Activated naive CD8-positive, alpha-beta T cell treated with anti-CD3 and anti-CD28 coated beads, Interleukin-2, amount 10 ng/mL, durations not matched to agents 7 days and 5 days (primary cell): Measurements from ENCODE around the gene OR6C76. TPM values are rescaled to one million over a fixed set of nuclear protein-coding genes. Genes with fewer than 3 reads are reported as not detected.
"Not testable (repeated sequence)": the region's sequence is repeated elsewhere in the genome, so short reads cannot be mapped to it uniquely, and the experiment has no call there.

Experiments
- ATAC-seq: fragments of 150-1000 bp; cut with Tn5 transposase; one replicate; pipeline ENCODE4 v1.10.0; 2021; ENCODE audit warnings: low read depth, moderate library complexity
- POLR2A ChIA-PET: fragments of 350-600 bp; sonication (Branson Sonifier 250); formaldehyde crosslinking; loops from one replicate; lab custom pipeline; 2021; ENCODE audit warnings: antibody characterized with exemption; lab: Charles Lee
- DNase-seq: peaks from one replicate; pipeline ENCODE4 v3.0.0; 2021
- H3K27ac Mint-ChIP-seq: one replicate; pipeline ENCODE4 v1.8.0; 2022; ENCODE audit warnings: mild to moderate bottlenecking, mixed read lengths
- H3K27me3 Mint-ChIP-seq: one replicate; pipeline ENCODE4 v1.8.0; 2022; ENCODE audit warnings: mild to moderate bottlenecking, moderate library complexity, mixed read lengths
- H3K36me3 Mint-ChIP-seq: one replicate; pipeline ENCODE4 v1.8.0; 2021; ENCODE audit warnings: mild to moderate bottlenecking, mixed read lengths
- H3K4me1 Mint-ChIP-seq: one replicate; pipeline ENCODE4 v1.8.0; 2021; ENCODE audit warnings: mixed read lengths
- H3K4me3 Mint-ChIP-seq: one replicate; pipeline ENCODE4 v1.8.0; 2022; ENCODE audit warnings: mild to moderate bottlenecking, moderate library complexity, mixed read lengths
- H3K9me3 Mint-ChIP-seq: one replicate; pipeline ENCODE4 v1.8.0; 2021; ENCODE audit warnings: mixed read lengths
- total RNA-seq, 2 experiments: library from RNA; stranded (reverse); gene quantifications; one replicate each; pipeline ENCODE4 v1.2.3, GENCODE V29; 2021

Gene OR6C76
- total RNA-seq = not detected

DNA sequence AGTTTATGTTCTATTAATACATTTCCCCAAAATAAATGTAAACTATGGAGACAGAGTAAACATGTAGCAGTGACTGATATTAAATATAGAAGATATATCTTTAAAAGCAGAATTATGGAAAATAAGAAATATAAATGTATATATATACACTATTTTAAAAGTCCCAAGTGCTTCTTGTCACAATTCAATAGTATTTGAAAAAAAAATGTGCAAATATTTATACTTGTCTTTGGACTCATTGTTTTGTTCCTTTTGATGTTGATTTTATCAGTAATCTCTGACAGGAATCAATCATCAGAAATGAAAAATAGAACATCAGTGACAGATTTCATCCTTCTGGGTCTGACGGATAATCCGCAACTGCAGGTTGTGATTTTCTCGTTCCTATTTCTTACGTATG, at the start of gene OR6C76:
TSS of gene OR6C76 (plus strand) at position 301 of the 400 bp plus-strand sequence. CDS start at position 301, 0 bp downstream.
- ATAC-seq = no peak
- H3K4me1 Mint-ChIP-seq = no peaks in the 10 kb centered on the region
- peaks cover 12% of the 10 kb centered on the region for H3K27me3 Mint-ChIP-seq
- no peak within 1 kb of the TSS for H3K27ac Mint-ChIP-seq
- no peak within 1 kb of the TSS for H3K4me3 Mint-ChIP-seq
- no peaks in the 10 kb centered on the region for H3K9me3 Mint-ChIP-seq
- DNase-seq = no peak
- H3K36me3 Mint-ChIP-seq = no peaks in the 10 kb centered on the region
- POLR2A ChIA-PET = no interaction called here

- POLR2A ChIA-PET = no interaction called here
- H3K4me3 Mint-ChIP-seq = no peak overlapping the region
- peaks cover 9% of the 10 kb centered on the region for H3K27me3 Mint-ChIP-seq
- ATAC-seq = no peak
- no peaks in the 10 kb centered on the region for H3K36me3 Mint-ChIP-seq
- no peak overlapping the region for H3K27ac Mint-ChIP-seq
- no peaks in the 10 kb centered on the region for H3K9me3 Mint-ChIP-seq
- DNase-seq = no peak
- no peaks in the 10 kb centered on the region for H3K4me1 Mint-ChIP-seq
These were observed 40.2 kb upstream of the OR6C76 start for GRCh38 chr12:55385891-55386290.

- Mint-ChIP-seq H3K4me3 (no peak overlapping the region), H3K36me3 (no peaks in the 10 kb centered on the region), H3K4me1 (no peaks in the 10 kb centered on the region), H3K27ac (no peak overlapping the region), H3K9me3 (no peaks in the 10 kb centered on the region), H3K27me3 (peaks cover 16% of the 10 kb centered on the region)
- POLR2A ChIA-PET = no interaction called here
- no peak for DNase-seq
- no peak for ATAC-seq
These were observed 33.8 kb upstream of the OR6C76 start for GRCh38 chr12:55392032-55392795.

DNA sequence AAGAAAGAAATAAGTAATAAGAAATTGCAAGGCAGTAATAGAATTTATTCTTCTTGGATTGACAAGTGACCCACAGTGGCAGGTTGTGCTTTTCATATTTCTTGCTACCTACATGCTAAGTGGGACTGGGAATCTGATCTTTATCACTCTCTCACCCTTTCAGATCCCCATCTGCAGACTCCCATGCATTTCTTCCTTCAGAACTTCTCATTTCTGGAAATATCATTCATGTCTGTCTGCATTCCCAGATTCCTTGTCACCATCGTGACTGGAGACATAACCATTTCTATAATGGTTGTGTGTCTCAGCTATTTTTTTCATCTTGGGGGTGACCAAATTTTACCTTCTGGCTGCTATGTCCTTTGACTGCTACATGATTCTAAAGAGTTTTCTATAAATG, 29.7 kb upstream of the OR6C76 start:
- no peaks in the 10 kb centered on the region for H3K4me1 Mint-ChIP-seq
- ATAC-seq = no peak
- no peaks in the 10 kb centered on the region for H3K9me3 Mint-ChIP-seq
- H3K4me3 Mint-ChIP-seq = no peak overlapping the region
- no peak overlapping the region for H3K27ac Mint-ChIP-seq
- DNase-seq = no peak
- H3K27me3 Mint-ChIP-seq = peaks cover 29% of the 10 kb centered on the region
- POLR2A ChIA-PET = no interaction called here
- H3K36me3 Mint-ChIP-seq = no peaks in the 10 kb centered on the region

GRCh38 chr12:55400229-55400628, 25.8 kb upstream of the OR6C76 start, which contains the start of gene OR6C65:
TSS of gene OR6C65 (plus strand) at chr12:55400529. CDS start at chr12:55400529, 0 bp downstream.
- Mint-ChIP-seq H3K4me3 (no peak within 1 kb of the TSS), H3K27me3 (peaks cover 26% of the 10 kb centered on the region), H3K36me3 (no peaks in the 10 kb centered on the region), H3K9me3 (no peaks in the 10 kb centered on the region), H3K27ac (no peak within 1 kb of the TSS), H3K4me1 (no peaks in the 10 kb centered on the region)
- DNase-seq = no peak
- POLR2A ChIA-PET = no interaction called here
- ATAC-seq = no peak

DNA sequence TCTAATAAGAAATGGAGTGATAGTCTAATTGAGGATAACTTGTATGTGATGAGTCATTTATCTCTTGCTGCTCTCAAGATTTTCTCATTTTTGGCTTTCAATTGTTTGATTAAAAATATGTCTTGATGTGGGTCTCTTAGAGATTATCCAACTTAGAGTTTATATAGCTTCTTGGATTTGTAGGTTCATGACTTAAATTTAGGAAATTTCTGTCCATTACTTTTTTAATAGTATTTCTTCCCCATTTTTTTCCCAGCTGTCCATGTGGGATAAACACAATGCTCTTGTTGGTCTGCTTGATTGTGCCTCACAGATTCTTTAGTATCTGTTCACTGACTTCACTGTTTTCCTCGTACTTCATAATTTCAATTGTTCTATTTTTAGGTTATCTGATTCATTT, 18.2 kb upstream of the OR6C76 start:
- Mint-ChIP-seq H3K27ac (no peak overlapping the region), H3K27me3 (peaks cover 19% of the 10 kb centered on the region), H3K36me3 (no peaks in the 10 kb centered on the region), H3K4me1 (no peaks in the 10 kb centered on the region), H3K4me3 (no peak overlapping the region), H3K9me3 (no peaks in the 10 kb centered on the region)
- no peak for DNase-seq
- POLR2A ChIA-PET = no interaction called here
- ATAC-seq = no peak

GRCh38 chr12:55409133-55409532, 16.9 kb upstream of the OR6C76 start:
- H3K27ac Mint-ChIP-seq, H3K9me3 Mint-ChIP-seq, H3K4me1 Mint-ChIP-seq, H3K4me3 Mint-ChIP-seq, DNase-seq, ATAC-seq, H3K36me3 Mint-ChIP-seq, POLR2A ChIA-PET: not testable (repeated sequence)
- H3K27me3 Mint-ChIP-seq = peaks cover 21% of the 10 kb centered on the region

DNA sequence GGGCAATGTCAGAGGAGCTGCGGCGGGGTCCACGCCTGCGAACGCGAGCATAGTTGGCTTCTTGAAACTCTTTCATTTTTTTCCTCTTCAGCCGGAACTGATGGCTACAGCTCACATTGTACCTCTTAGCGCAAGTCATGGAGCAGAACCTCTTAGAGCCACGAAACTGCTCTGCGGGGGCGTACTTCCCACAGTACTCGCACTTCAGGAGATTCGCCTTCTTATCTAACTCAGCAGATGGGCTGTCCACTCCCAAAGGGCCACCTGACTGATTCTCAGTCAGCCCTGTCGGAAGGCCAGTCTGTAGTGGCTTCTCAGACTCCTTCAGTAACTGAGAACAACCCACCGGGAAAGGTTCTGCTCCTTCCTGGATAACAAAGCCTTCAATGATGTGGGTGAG, 13.9 kb upstream of the OR6C76 start:
- H3K9me3 Mint-ChIP-seq, H3K4me1 Mint-ChIP-seq, H3K4me3 Mint-ChIP-seq, H3K36me3 Mint-ChIP-seq, H3K27ac Mint-ChIP-seq, DNase-seq, POLR2A ChIA-PET, ATAC-seq: not testable (repeated sequence)
- peaks cover 35% of the 10 kb centered on the region for H3K27me3 Mint-ChIP-seq

GRCh38 chr12:55413498-55414388, 12.3 kb upstream of the OR6C76 start:
- H3K27me3 Mint-ChIP-seq = peaks cover 34% of the 10 kb centered on the region
- H3K27ac Mint-ChIP-seq, H3K4me3 Mint-ChIP-seq, H3K36me3 Mint-ChIP-seq, ATAC-seq, H3K9me3 Mint-ChIP-seq, DNase-seq, POLR2A ChIA-PET, H3K4me1 Mint-ChIP-seq: not testable (repeated sequence)

DNA sequence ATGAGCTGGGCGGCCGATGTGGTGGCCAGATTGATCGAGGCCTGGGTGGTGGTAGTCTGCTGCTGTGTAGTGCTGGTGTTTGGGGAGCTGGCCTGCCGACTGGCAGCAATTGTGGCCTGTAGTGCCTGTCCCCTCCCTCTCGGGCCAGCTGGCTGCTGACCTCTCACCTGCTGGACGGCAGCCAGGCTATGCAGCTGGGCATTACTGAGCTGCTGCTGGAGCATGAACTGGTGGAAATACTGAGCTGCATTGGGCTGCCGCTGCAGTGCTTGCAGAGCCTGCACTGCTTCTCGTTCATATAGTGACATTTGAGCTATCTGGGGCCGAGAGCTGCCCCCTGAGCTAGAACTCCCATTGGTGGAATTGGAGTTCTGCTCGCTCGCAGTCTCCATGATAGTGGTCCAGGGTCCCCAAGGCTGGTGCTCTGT, 11.6 kb upstream of the OR6C76 start:
- H3K36me3 Mint-ChIP-seq, POLR2A ChIA-PET, H3K27ac Mint-ChIP-seq, DNase-seq, H3K4me1 Mint-ChIP-seq, H3K4me3 Mint-ChIP-seq, ATAC-seq, H3K9me3 Mint-ChIP-seq: not testable (repeated sequence)
- peaks cover 34% of the 10 kb centered on the region for H3K27me3 Mint-ChIP-seq

- peaks cover 34% of the 10 kb centered on the region for H3K27me3 Mint-ChIP-seq
- POLR2A ChIA-PET, DNase-seq, H3K9me3 Mint-ChIP-seq, H3K4me1 Mint-ChIP-seq, H3K27ac Mint-ChIP-seq, H3K36me3 Mint-ChIP-seq, H3K4me3 Mint-ChIP-seq: not testable (repeated sequence)
- ATAC-seq = peak; percentile 68
These were observed 11.2 kb upstream of the OR6C76 start for GRCh38 chr12:55414889-55415288.

GRCh38 chr12:55416961-55417360, 9.1 kb upstream of the OR6C76 start:
- POLR2A ChIA-PET = no interaction called here
- H3K4me3 Mint-ChIP-seq = no peak overlapping the region
- ATAC-seq (no peak), DNase-seq (no peak)
- peaks cover 36% of the 10 kb centered on the region for H3K27me3 Mint-ChIP-seq
- no peaks in the 10 kb centered on the region for H3K36me3 Mint-ChIP-seq
- H3K4me1 Mint-ChIP-seq = peaks cover 4% of the 10 kb centered on the region
- H3K9me3 Mint-ChIP-seq = no peaks in the 10 kb centered on the region
- no peak overlapping the region for H3K27ac Mint-ChIP-seq

GRCh38 chr12:55420307-55420962, 5.6 kb upstream of the OR6C76 start:
- POLR2A ChIA-PET = no interaction called here
- ATAC-seq = no peak
- H3K27ac Mint-ChIP-seq = no peak overlapping the region
- H3K36me3 Mint-ChIP-seq = no peaks in the 10 kb centered on the region
- peaks cover 30% of the 10 kb centered on the region for H3K27me3 Mint-ChIP-seq
- H3K9me3 Mint-ChIP-seq = no peaks in the 10 kb centered on the region
- H3K4me1 Mint-ChIP-seq = peaks cover 1% of the 10 kb centered on the region
- H3K4me3 Mint-ChIP-seq = no peak overlapping the region
- no peak for DNase-seq
